Hematopoietic multipotent progenitor cell treated with erythropoietin and hydrocortisone succinate and interleukin-3 and kit ligand, for 8 days (in vitro differentiated cells): ENCODE data around the gene ALKBH2.
"Not testable (repeated sequence)": the region's sequence is repeated elsewhere in the genome, so short reads cannot be mapped to it uniquely, and the experiment has no call there.

Source experiments
- DNase-seq: peaks from one replicate; pipeline ENCODE4 v3.0.0-alpha.2; 2015

The ALKBH2 gene

GRCh38 chr12:109065154-109065852, 28.0 kb downstream of the ALKBH2 start:
- no peak for DNase-seq

GRCh38 chr12:109064143-109064542, 29.1 kb downstream of the ALKBH2 start:
- DNase-seq = no peak

- DNase-seq = no peak
Measured at GRCh38 chr12:109058773-109059172, 34.5 kb downstream of the ALKBH2 start.

GRCh38 chr12:109057376-109057775, 35.9 kb downstream of the ALKBH2 start:
- DNase-seq = no peak

DNA sequence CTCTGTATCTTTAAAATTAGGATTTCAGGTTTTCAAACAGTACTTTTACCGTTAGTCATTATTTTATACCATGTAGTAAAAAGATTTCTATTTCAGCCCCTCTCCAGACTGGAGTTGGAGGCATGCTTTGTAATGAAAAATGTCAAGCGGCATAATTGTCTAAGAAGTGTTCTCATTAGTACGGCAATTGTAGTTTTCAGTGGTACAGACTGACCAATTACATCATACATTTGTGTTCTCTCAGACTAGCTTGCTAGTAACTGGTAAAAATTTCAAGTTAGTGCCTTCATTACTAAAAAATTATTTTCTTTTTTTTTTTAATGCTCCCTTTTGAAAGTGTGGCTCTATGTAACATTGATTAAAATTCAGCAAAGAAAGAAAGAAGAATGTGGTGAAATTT, 36.4 kb downstream of the ALKBH2 start:
- no peak for DNase-seq

DNA sequence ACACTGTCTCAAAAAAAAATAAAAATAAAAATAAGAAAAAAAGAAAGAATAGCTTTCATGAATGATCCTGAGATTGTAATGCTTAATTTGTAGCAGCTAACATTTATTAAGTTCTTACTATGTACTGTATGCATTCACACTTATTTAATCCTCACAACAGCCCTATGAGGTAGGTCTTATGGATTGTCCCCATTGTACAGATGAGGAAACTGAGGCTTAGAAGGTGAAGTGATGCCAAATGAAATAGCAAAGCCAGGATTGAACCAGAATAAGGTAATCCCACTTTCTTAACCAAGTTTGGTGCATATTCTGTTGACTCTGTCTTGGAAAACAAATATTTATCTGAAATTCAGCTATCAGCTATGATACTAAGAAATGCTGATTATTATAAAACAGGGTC, 38.8 kb downstream of the ALKBH2 start:
- no peak for DNase-seq

DNA sequence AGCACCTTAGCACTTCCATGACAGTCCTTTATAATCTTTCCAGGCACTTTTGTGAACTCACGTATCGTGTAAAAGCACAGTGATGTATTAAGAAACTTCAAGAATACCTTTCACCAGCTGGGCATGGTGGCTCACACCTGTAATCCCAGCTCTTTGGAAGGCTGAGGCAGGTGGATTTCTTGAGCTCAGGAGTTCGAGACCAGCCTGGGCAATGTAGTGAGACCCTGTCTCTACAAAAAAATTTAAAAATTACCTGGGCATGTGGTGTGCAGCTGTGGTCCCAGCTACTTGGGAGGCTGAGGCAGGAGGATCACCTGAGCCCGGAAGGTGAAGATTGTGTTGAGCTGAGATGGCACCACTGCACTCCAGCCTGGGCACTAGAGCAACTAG, 39.2 kb downstream of the ALKBH2 start:
- DNase-seq = not testable (repeated sequence)

GRCh38 chr12:109053382-109054123, 39.7 kb downstream of the ALKBH2 start:
- DNase-seq = peak; percentile 24

DNA sequence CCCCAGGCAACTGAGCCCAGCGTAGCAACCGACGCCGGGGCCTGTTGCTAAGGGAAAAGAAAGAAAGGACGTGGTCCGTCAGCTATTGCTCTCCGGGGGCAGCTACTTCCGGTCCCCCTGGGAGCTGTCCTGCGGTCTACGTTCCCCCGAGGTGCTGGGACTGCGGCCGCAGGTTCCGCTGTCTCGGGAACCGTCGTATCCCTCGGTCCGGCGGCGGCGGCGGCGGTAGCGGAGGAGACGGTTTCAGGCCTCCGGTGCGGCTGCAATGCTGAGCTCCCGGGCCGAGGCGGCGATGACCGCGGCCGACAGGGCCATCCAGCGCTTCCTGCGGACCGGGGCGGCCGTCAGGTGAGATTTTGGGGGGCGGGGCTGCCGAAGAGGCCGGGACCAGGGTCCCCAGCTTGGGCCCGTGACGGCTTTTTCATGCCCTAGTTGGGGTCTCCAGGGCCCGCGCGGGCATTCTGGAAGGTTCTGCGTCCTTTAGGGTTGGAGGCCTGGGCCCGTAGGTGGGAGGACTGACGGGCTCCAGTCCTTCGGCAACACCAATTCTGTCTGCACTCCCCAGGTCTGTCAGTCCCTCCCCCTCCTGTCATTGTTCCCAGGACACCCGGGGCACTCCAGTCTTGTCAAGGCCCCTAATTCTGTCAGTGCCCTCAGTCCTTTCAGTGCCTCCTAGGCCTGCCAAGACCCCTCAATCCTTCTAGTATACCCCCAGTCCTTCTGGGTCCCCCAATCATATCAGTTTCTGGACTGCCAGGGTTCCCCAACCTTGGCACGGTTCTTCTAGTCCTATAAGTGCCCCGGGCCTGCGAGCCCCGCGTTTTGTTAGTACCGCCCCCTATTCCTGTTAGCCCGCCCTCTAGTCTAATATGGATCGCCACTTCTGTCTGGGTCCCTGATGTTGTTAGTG, 40.6 kb downstream of the ALKBH2 start, which contains the start of gene USP30:
Gene USP30, plus strand, starts transcription at position 163 of the 910 bp plus-strand sequence. Its CDS starts 103 bp downstream, at position 266.
- DNase-seq = peak; percentile 86

- DNase-seq = no peak
Measured at GRCh38 chr12:109052097-109052413, 41.2 kb downstream of the ALKBH2 start.

- DNase-seq = not testable (repeated sequence)
Measured at GRCh38 chr12:109049794-109050193, 43.5 kb downstream of the ALKBH2 start.

DNA sequence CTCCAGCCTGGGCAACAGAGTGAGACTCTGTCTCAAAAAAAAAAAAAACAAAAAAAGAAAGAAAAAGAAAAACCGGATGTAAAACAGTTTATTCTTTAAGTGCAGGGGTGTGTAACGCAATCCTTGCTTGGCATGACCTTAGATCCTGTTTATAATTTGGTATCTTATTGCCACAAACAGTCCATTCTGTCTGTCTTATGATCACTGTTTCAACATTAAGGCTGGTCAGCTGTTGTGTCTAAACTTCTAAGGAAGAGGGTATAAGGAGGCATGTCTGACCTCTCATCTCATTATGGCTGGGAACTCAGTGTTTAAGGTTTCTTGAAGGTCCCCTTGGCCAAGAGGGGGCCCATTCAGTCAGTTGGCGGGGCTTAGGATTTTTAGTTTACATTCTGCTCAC, 44.6 kb downstream of the ALKBH2 start:
- not testable (repeated sequence) for DNase-seq

DNA sequence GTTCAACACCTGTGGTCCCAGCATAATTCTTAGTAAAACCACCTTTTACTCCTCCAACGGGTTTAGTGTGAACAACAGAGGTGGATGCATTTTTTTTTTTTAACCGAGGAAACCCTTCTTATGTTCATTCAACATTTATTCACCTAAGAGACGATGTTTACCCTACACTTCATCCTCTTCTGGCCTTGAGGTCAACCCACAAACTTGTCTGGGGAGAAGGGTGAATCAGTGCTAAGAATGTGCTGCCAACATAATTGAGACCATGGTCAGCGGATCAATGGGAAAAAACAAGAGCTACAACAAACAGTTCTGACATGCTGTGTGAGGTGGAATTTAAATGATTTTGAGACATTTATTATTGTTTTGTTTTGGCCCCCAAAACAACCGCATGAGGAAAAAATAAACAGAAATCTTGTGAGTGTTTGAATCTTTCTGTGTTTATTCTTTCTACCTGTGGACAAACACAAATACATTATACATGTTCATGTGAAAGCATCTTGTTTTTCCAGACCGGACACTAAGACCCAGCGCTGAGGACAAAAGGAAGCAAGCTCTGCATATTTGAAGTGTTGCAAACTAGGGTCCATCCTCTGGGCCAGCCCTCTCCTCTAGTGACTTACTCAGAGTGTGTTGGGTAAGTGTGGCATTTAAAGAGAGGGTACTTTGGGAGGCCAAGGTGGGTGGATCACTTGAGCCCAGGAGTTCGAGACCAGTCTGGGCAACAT, 46.0 kb downstream of the ALKBH2 start:
- no peak for DNase-seq

GRCh38 chr12:109044241-109044640, 49.0 kb downstream of the ALKBH2 start:
- no peak for DNase-seq
